Measurements from ENCODE around the gene RAD9A. TPM values are rescaled to one million over a fixed set of nuclear protein-coding genes. Genes with fewer than 3 reads are reported as not detected.
"Not testable (repeated sequence)": the region's sequence is repeated elsewhere in the genome, so short reads cannot be mapped to it uniquely, and the experiment has no call there.

RAD9A gene
- polyA plus RNA-seq, 1 donor, result 10.5 TPM

GRCh38 chr11:67397536-67397935, 5.8 kb downstream of the RAD9A start:
- no peak for DNase-seq

- no peak for DNase-seq
Observed at GRCh38 chr11:67397986-67398660, 6.3 kb downstream of the RAD9A start.

DNA sequence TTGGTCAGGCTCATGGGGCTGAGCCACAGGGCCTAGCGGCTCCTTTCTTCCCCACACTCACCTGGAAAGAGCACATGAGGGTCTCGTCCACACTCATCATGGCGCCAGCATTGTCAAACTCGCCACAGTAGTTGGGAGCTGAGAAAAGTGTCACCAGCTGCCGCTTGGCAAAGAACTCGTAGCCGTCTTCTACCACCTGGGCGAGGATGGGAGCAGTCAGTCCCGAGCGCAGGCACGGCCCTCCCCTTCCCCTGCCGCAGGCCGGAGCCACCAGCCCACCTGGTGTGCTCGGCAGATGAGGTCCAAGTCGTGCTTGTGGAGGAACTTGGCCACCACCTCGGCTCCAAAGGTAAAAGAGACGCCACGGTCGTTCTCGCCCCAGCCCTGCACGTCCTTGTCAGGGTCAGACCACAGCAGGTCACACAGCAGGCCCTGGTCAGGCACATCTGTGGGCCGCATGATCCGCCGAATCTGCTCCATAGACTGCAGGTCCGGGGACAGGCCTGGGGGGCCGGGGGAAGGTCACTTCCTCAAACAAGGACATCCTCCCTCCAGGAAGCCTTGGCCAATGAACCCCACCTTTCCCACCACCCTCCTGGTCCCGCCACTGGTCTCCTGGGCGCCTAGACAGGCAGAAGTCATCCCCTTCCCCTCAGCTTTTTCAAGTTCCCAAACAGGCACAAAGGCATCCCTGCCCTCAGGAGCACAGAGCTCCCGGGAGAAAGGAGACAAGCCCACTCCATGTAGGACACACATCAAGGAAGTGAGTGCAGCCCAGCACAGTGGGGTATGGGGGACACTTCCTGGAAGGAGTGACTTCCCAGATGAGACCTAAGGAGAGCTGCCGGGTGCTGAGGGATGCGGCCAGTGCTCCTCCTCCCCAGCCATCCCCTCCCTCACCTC, 7.1 kb downstream of the RAD9A start:
- no peak for DNase-seq

- DNase-seq, result no peak
Observed at GRCh38 chr11:67400251-67400941, 8.6 kb downstream of the RAD9A start.

GRCh38 chr11:67400942-67401494, 9.2 kb downstream of the RAD9A start:
- no peak for DNase-seq

- peak; percentile 89 for DNase-seq
Observed at GRCh38 chr11:67401495-67402191, 9.9 kb downstream of the RAD9A start, which contains the start of gene PPP1CA. Gene PPP1CA, minus strand, starts transcription at chr11:67401858. Its CDS starts 76 bp downstream, at chr11:67401782.

- not testable (repeated sequence) for DNase-seq
Observed at GRCh38 chr11:67402192-67402839, 10.5 kb downstream of the RAD9A start.

GRCh38 chr11:67403085-67403484, 11.3 kb downstream of the RAD9A start:
- not testable (repeated sequence) for DNase-seq

GRCh38 chr11:67404515-67405195, 12.9 kb downstream of the RAD9A start:
- no peak for DNase-seq

DNA sequence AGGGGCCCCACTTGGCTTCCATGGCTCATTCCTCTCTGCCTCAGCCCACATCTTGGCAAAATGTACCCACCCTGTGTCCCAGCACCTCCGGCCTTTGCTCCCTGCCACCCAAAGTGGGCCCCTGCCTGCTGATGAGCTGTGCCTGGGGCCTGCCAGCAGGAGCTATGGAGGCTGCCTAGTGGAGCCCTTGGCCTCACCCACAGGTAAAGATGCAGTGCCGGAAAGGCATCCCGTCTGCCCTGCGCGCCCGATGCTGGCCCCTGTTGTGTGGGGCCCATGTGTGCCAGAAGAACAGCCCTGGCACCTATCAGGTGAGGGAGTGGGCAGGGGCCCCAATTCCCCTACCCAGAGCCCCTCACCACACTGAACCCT, 13.4 kb downstream of the RAD9A start:
- no peak for DNase-seq

- no peak for DNase-seq
Observed at GRCh38 chr11:67405688-67406339, 14.0 kb downstream of the RAD9A start.

DNA sequence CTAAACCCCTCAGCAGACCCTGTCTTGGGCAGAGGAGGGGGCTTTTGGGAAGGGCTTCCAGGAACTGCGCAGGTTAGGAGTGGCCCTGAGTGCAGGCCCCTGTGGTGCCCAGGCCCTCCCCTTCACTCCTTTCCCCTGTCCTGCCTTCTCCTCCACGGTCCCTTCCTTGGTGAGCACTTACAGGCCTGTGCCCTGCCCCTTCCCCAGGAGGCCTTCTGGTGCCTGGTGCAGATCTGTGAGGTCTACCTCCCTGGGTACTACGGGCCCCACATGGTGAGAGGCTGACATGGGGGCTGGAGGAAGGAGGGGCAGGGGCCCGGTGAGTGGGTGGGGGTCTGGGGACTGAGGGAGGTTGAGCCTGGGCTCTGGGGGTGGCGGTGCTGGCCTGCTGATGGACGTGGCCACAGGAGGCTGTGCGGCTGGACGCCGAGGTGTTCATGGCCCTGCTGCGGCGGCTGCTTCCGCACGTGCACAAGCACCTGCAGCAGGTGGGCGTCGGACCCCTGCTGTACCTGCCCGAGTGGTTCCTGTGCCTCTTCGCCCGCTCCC, 14.7 kb downstream of the RAD9A start:
- no peak for DNase-seq

DNA sequence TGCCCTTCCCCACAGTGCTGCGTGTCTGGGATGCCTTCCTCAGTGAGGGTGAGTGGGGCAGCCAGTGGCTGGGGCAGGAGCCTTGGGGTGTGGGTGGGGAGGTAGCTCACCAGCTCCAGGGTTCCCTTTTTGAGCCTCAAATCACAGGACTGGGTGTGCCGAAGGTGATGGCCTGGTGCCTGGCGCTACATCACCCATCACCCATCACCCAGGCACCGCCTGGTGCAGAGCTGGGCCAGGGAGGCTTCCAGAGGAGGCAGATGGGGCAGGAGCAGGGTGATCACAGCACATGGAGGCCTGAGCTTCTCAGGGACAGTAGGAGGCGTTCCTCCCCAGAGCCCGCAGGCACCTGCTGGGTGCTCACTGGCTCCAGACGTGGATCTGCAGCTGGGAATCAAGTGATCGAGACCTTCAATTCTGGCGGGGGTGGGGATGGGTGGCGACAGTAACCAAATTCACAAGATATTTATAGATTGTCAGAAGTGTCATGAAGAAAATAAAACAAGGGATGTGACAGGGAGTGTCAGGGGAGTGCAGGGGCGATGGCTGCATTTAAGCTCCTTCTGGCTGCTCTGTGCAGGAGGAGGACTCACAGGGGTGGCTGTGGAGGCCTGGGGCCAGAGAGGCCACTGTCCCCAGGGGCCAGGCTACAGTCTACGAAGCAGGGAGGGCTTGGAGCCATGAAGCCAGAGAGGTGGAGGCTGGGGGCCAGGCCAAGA, 15.3 kb downstream of the RAD9A start:
- DNase-seq, result no peak

DNA sequence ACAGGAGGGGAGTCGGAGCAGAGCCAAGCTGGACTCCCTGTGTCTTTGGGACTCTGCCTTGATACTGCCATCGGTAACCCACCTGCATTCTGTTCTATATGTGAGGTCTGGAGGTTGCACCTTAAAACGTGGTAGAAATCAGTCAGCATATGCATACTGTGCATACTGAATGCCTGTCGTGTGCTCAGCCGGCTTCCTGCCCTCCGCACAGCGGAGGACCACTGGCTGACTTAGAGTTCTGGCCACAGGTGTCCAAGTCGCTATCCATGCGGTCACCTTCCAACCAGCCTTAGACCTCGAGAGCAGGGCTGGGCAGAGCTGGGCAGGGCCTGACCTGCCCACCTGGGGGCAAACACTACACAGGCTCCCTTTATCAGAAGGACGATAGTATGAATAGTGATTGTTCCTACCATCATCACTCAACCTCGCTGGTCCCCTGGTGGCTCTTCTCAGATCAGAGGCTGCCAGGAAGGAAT, 15.9 kb downstream of the RAD9A start:
- DNase-seq, result no peak

- DNase-seq, result no peak
Observed at GRCh38 chr11:67408437-67409200, 16.8 kb downstream of the RAD9A start.

DNA sequence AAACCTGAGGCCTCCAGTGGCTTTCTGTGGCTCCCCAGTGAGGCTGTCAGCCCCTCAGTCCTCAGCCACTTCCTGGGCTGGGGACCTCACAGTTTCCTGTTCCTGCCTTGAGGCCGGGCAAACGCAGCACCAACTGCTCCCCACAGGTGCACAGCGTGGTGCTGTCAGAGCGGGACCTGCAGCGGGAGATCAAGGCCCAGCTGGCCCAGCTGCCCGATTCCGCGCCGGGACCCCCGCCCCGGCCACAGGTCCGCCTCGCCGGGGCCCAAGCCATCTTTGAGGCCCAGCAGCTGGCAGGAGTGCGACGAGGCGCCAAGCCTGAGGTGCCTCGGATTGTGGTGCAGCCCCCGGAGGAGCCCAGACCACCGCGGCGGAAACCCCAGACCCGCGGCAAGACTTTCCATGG, 17.5 kb downstream of the RAD9A start:
- DNase-seq, result no peak

DNA sequence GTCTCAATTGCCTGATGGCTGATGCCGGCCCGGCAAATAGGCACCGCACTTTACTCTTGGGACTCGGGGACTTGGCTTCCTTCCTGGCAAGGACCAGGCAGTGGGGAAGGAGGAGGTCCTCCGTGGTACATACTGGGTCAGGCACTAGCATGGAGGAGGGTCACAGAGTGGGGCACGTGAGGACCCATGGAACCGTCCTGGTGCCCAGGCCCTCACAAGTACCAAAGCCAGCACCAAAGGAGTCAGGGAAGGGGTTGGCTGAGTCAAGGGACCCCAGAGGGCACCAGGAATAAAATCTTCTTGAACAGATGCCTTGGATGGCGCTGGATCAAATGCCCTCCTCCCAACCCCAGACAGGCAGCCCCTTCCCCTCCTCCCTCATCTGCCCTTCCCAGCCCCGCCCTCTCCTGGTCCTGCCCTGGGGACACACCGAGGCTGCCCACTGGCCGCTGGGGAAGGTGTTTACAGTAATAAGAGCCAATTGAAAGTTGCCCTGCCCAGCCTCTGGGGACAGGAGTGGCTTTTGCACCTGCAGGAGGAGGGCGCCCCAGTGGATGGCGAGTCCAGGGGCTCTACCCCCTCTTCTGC, 18.1 kb downstream of the RAD9A start:
- DNase-seq, result no peak

DNA sequence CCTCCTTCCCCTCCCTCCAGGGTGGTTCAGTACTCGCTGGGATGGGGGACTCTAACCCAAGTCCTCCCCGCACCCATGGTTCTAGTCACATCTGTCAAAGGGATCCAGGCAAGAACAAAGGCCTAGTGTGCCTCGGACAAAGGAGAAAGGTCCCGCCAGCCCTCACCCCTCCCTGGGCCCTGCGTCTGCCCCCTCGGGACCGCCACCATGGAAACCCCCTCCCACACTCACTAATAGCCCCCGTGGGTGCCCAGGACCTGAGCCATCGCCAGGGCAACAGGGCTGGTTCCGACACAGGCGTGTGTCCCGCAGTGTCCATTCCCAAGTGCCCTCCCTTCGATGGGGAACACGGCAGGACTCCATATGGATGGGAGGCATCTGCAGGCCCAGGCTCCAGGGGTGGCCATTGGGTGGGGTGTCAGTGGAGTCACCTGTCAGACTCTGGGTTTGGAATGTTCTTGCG, 18.6 kb downstream of the RAD9A start:
- DNase-seq, result no peak

All from hindlimb muscle (tissue), 1 donor.